Heart left ventricle (tissue), 16 donors: ENCODE data around the gene PAX5. TPM values are rescaled to one million over a fixed set of nuclear protein-coding genes. Genes with fewer than 3 reads are reported as not detected.

Experiments
- ATAC-seq, 4 donors: fragments of 200-7000 bp; cut with Tn5 transposase; one replicate each; pipeline ENCODE4 v1.9.1; 2020 to 2022; ENCODE audit warnings: moderate library complexity in 4 of 4, mild to moderate bottlenecking in 3 of 4, moderate number of reproducible peaks in 1 of 4
- DNase-seq, 5 donors: peaks; one replicate each; pipeline ENCODE4 v3.0.0-alpha.2; 2020
- H3K27ac ChIP-seq, 12 donors: fragments of 200-600 bp; sonication (generic) in 4 of 12; one replicate each; pipeline versions ENCODE4 v1.5.0 to v1.8.0; 2016 to 2022; ENCODE audit warnings: mild to moderate bottlenecking in 2 of 12
- H3K27me3 ChIP-seq, 9 donors: fragments of 200-600 bp; sonication (generic) in 2 of 9; one replicate each; pipeline versions ENCODE4 v1.5.1 to v1.8.0; 2016 to 2022; ENCODE audit warnings: mild to moderate bottlenecking in 3 of 9
- H3K36me3 ChIP-seq, 9 donors: fragments of 200-600 bp; sonication (generic) in 2 of 9; one replicate each; pipeline versions ENCODE4 v1.5.0 to v1.8.0; 2018 to 2022; ENCODE audit warnings: mild to moderate bottlenecking in 2 of 9
- H3K4me1 ChIP-seq, 12 donors: fragments of 200-600 bp; sonication (generic) in 4 of 12; one replicate each; pipeline versions ENCODE4 v1.5.0 to v1.8.0; 2016 to 2022; ENCODE audit warnings: mild to moderate bottlenecking in 3 of 12
- H3K4me3 ChIP-seq, 12 donors: fragments of 200-600 bp; sonication (generic) in 4 of 12; one replicate each; pipeline versions ENCODE4 v1.5.0 to v1.8.0; 2017 to 2022; ENCODE audit warnings: mild to moderate bottlenecking in 9 of 12, moderate library complexity in 4 of 12
- H3K9me3 ChIP-seq, 12 donors: fragments of 200-600 bp; sonication (generic) in 4 of 12; one replicate each; pipeline versions ENCODE4 v1.5.0 to v1.8.0; 2016 to 2022; ENCODE audit warnings: mild to moderate bottlenecking in 1 of 12
- CTCF ChIP-seq, 12 donors: fragments of 200-600 bp; sonication (generic) in 4 of 12; IDR thresholded peaks; one replicate each; pipeline versions ENCODE4 v1.5.0 to v1.8.0; 2018 to 2022; ENCODE audit warnings: antibody characterized with exemption in 12 of 12, mild to moderate bottlenecking in 5 of 12
- POLR2A ChIP-seq, 2 donors: fragments of 450-650 bp; IDR thresholded peaks; one replicate each; pipeline ENCODE4 v1.6.1; 2017; ENCODE audit warnings: antibody characterized with exemption in 2 of 2, mild to moderate bottlenecking in 2 of 2, moderate library complexity in 2 of 2
- WGBS, 4 donors: extraction: QIAGEN DNeasy Blood & Tissue Kit in 2 of 4; methylation state at CpG; one replicate each; pipeline versions ENCODE4 v1.1.5 to v1.1.7; 2013 to 2018; 5-methylcytosine and 5-hydroxymethylcytosine counted together
- intact Hi-C, 10 donors: fragments of 100-400 bp; cut with DNase I; formaldehyde crosslinking; loops; one replicate each; pipeline versions ENCODE4 v1.11.1 to v1.14.2; 2022
- polyA plus RNA-seq, 2 donors: library from polyadenylated mRNA; stranded (reverse); fragments of 200-250 nt; gene quantifications; one replicate each; pipeline ENCODE4 v1.2.3, GENCODE V29; 2013
- total RNA-seq, 9 donors: library from RNA; depleted of rRNA in 2 of 9; stranded (reverse); fragments of >200 nt in 2 of 9; fragmentation: NEBNext Ultra II Directional in 3 of 9; extraction: Animal tissue kit (Norgen Biotek cat#: 25700) in 3 of 9; gene quantifications; one replicate each; pipeline versions ENCODE4 v1.1.0 to v1.2.4, GENCODE V29; 2016 to 2023
- donor health status: ischemic (EF 13 %, LVEDD 7.1; RV severe dilation, severe dysfunction).
- donor health status: healthy with polysubstance abuse.
- donor health status: DM: no; HTN: yes; CAD: no.
- donor health status: DM: no; HTN: no; CAD: no.
- donor health status: ischemic (EF 25% LVEDD 6.9; RV normal size, moderate dysfunction).
- donor health status: ischemic (EF 25% LVEDD 5.7; RV mildly dilated, moderate dysfunction).
- donor health status: healthy.
- donor health status: DM: yes; HTN: yes; CAD: no.
- donor health status: ischemic (EF 35%, LVEDD 5.7; RV mildly dilated, moderate dysfunction).
- donor health status: nonischemic (EF 11% LVEDD 7.7; RV severe dilation, severe dysfunction).
- donor health status: DM: yes; HTN: yes; CAD: no.
- donor health status: PGD.
- donor health status: ischemic (EF 29% LVEDD 5.4; RV normal size, mild dysfunction).
- donor health status: nonischemic (EF 23%, LVEDD 6.1; RV moderate dilation, normal function).

The PAX5 gene
- total and polyA plus RNA-seq, 11 donors, result 0.01 to 0.37 (median 0.08) TPM; not detected in 7

- Histone ChIP-seq H3K9me3 (no peaks in the 10 kb centered on the region), H3K4me1 (no peaks in the 10 kb centered on the region), H3K27ac (no peak overlapping the region), H3K4me3 (no peak overlapping the region), H3K36me3 (no peaks in the 10 kb centered on the region), H3K27me3 (peaks cover 0 to 74% (median 21%) of the 10 kb centered on the region in 9 donors)
- intact Hi-C loops, result loop anchor here in 1 of 10 donors (10.0 kb wide), 1 partner anchor 61 kb away; no protein-coding TSS in a partner anchor
- DNase-seq (no peak), ATAC-seq (no peak)
- WGBS, 4 donors, result 39 to 53% (median 41%) methylated on average over 5 of the region's 5 CpGs
- TF ChIP-seq CTCF (IDR thresholded peaks at IDR 0.05) (no peak), POLR2A (IDR thresholded peaks at IDR 0.05) (no peak)
Observed at GRCh38 chr9:37053684-37054362, 19.8 kb upstream of the PAX5 start.

GRCh38 chr9:37046683-37047082 lies 12.6 kb upstream of the PAX5 start:
- peaks cover 5 to 75% (median 38%) of the 10 kb centered on the region in 9 donors for H3K27me3 ChIP-seq

GRCh38 chr9:37042421-37042820 lies 8.4 kb upstream of the PAX5 start:
- TF ChIP-seq POLR2A (IDR thresholded peaks at IDR 0.05) (no peak), CTCF (IDR thresholded peaks at IDR 0.05) (no peak)
- no peaks in the 10 kb centered on the region for H3K9me3 ChIP-seq
- H3K4me3 ChIP-seq, result no peak overlapping the region
- no peak overlapping the region for H3K27ac ChIP-seq
- ATAC-seq, result no peak
- H3K27me3 ChIP-seq, result peaks cover 30 to 93% (median 60%) of the 10 kb centered on the region in 9 donors
- no peak for DNase-seq
- H3K36me3 ChIP-seq, result no peaks in the 10 kb centered on the region
- 57 to 70% (median 68%) methylated on average over 3 of the region's 3 CpGs for WGBS, 4 donors
- H3K4me1 ChIP-seq, result peaks cover 4 to 9% (median 7%) of the 10 kb centered on the region in 12 donors
- intact Hi-C loops, result loop anchor here in 1 of 10 donors (5.0 kb wide), 1 partner anchor 50 kb away; no protein-coding TSS in a partner anchor

More at GRCh38 chr9:37046683-37047082, 12.6 kb upstream of the PAX5 start:
- Histone ChIP-seq H3K27ac (no peak overlapping the region), H3K36me3 (no peaks in the 10 kb centered on the region), H3K4me1 (no peaks in the 10 kb centered on the region), H3K9me3 (no peaks in the 10 kb centered on the region), H3K4me3 (no peak overlapping the region)
- 73 to 87% (median 80%) methylated on average over 7 of the region's 7 CpGs for WGBS, 4 donors
- TF ChIP-seq POLR2A (IDR thresholded peaks at IDR 0.05) (no peak), CTCF (IDR thresholded peaks at IDR 0.05) (no peak)
- intact Hi-C loops, result no loop called here
- no peak for ATAC-seq
- DNase-seq, result no peak

GRCh38 chr9:37040508-37041127 lies 6.5 kb upstream of the PAX5 start:
- Histone ChIP-seq H3K4me3 (no peak overlapping the region), H3K27ac (no peak overlapping the region), H3K36me3 (no peaks in the 10 kb centered on the region), H3K4me1 (peaks cover 4 to 27% (median 20%) of the 10 kb centered on the region in 12 donors), H3K9me3 (no peaks in the 10 kb centered on the region), H3K27me3 (peaks cover 43 to 98% (median 75%) of the 10 kb centered on the region in 9 donors)
- no peak for TF ChIP-seq CTCF (IDR thresholded peaks at IDR 0.05)
- no peak for TF ChIP-seq POLR2A (IDR thresholded peaks at IDR 0.05)
- ATAC-seq (no peak), DNase-seq (no peak)
- 48 to 58% (median 53%) methylated on average over 8 of the region's 8 CpGs for WGBS, 4 donors
- intact Hi-C loops, result loop anchor here in 1 of 10 donors (5.0 kb wide), 1 partner anchor 48 kb away; no protein-coding TSS in a partner anchor
